CD14-positive monocyte (primary cell): Measurements from ENCODE around the gene PREX1. TPM values are rescaled to one million over a fixed set of nuclear protein-coding genes. Genes with fewer than 3 reads are reported as not detected.

Source experiments
- DNase-seq, 3 donors: peaks; one replicate each; pipeline ENCODE4 v3.0.0-alpha.2; 2011 to 2022
- H2AFZ ChIP-seq: 2 replicates; pipeline ENCODE4 v1.6.0; 2012; ENCODE audit warnings: mild to moderate bottlenecking, low read depth, low read length, inconsistent platforms; ENCODE audit not compliant: insufficient read depth, poor library complexity, severe bottlenecking
- H3K27ac ChIP-seq, 2 donors: 1 replicate in 1 of 2; 2 replicates in 1 of 2; pipeline ENCODE4 v1.5.1; 2012 to 2013; ENCODE audit warnings: low read length in 2 of 2, control low read depth in 1 of 2, inconsistent platforms in 1 of 2, low read depth in 1 of 2, mild to moderate bottlenecking in 1 of 2
- H3K27me3 ChIP-seq, 2 donors: one replicate each; pipeline versions ENCODE4 v1.6.0 to v1.6.1; 2011 to 2013; ENCODE audit warnings: low read length in 2 of 2; ENCODE audit not compliant: control insufficient read depth in 2 of 2, insufficient read depth in 2 of 2
- H3K36me3 ChIP-seq, 2 donors: replicated peaks in 1 of 2; 1 replicate in 1 of 2; 2 replicates in 1 of 2; pipeline versions ENCODE4 v1.5.1 to v1.6.1; 2012 to 2013; ENCODE audit warnings: low read length in 2 of 2, control low read depth in 1 of 2, inconsistent platforms in 1 of 2, mild to moderate bottlenecking in 1 of 2; ENCODE audit not compliant: insufficient read depth in 2 of 2, control insufficient read depth in 1 of 2
- H3K4me1 ChIP-seq, 2 donors: 1 replicate in 1 of 2; 2 replicates in 1 of 2; pipeline versions ENCODE4 v1.5.1 to v1.6.1; 2012 to 2013; ENCODE audit warnings: low read length in 2 of 2, control low read depth in 1 of 2, inconsistent platforms in 1 of 2, mild to moderate bottlenecking in 1 of 2, moderate library complexity in 1 of 2; ENCODE audit not compliant: insufficient read depth in 2 of 2, control insufficient read depth in 1 of 2
- H3K4me2 ChIP-seq: replicated peaks from 2 replicates; pipeline ENCODE3; 2012; ENCODE audit warnings: low read length, moderate library complexity, mild to moderate bottlenecking; ENCODE audit not compliant: poor library complexity, severe bottlenecking; ENCODE audit errors: extremely low read depth
- H3K4me3 ChIP-seq, 3 experiments: fragments of 200-600 bp in 1 of 3; sonication (generic) in 1 of 3; replicated peaks in 1 of 3; 1 replicate in 2 of 3; 2 replicates in 1 of 3; pipeline ENCODE4 v1.5.1; 2011 to 2013; ENCODE audit warnings: low read length in 3 of 3, mild to moderate bottlenecking in 3 of 3, control low read depth in 2 of 3, low read depth in 2 of 3, inconsistent platforms in 1 of 3, moderate library complexity in 1 of 3
- H3K79me2 ChIP-seq: 2 replicates; pipeline ENCODE4 v1.6.0; 2012; ENCODE audit warnings: mild to moderate bottlenecking, control low read depth, inconsistent platforms, low read length, moderate library complexity; ENCODE audit not compliant: insufficient read depth
- H3K9ac ChIP-seq: 2 replicates; pipeline ENCODE4 v1.6.0; 2017; ENCODE audit warnings: low read length, mild to moderate bottlenecking; ENCODE audit not compliant: insufficient read depth, poor library complexity, severe bottlenecking
- H3K9me3 ChIP-seq, 2 donors: replicated peaks in 1 of 2; 1 replicate in 1 of 2; 2 replicates in 1 of 2; pipeline versions ENCODE4 v1.5.1 to v1.6.1; 2012 to 2013; ENCODE audit warnings: low read length in 2 of 2, control low read depth in 1 of 2; ENCODE audit not compliant: control insufficient read depth in 1 of 2, insufficient read depth in 1 of 2
- H4K20me1 ChIP-seq: 2 replicates; pipeline ENCODE4 v1.6.0; 2012; ENCODE audit warnings: mild to moderate bottlenecking, low read length, control low read depth, moderate library complexity; ENCODE audit not compliant: insufficient read depth
- H3K27ac Mint-ChIP-seq, 7 donors: one replicate each; pipeline ENCODE4 v1.8.0; 2020; ENCODE audit warnings: mild to moderate bottlenecking in 7 of 7, mixed read lengths in 7 of 7, moderate library complexity in 6 of 7, inconsistent platforms in 2 of 7
- H3K27me3 Mint-ChIP-seq, 3 donors: one replicate each; pipeline ENCODE4 v1.8.0; 2021 to 2022; ENCODE audit warnings: low read depth in 3 of 3, mild to moderate bottlenecking in 3 of 3, mixed read lengths in 3 of 3, moderate library complexity in 3 of 3, inconsistent platforms in 1 of 3
- H3K36me3 Mint-ChIP-seq, 2 donors: one replicate each; pipeline ENCODE4 v1.8.0; 2020; ENCODE audit warnings: mixed read lengths in 2 of 2, inconsistent platforms in 1 of 2, mild to moderate bottlenecking in 1 of 2
- H3K4me1 Mint-ChIP-seq: one replicate; pipeline ENCODE4 v1.8.0; 2020; ENCODE audit warnings: mild to moderate bottlenecking, mixed read lengths
- H3K4me3 Mint-ChIP-seq, 2 donors: one replicate each; pipeline ENCODE4 v1.8.0; 2020; ENCODE audit warnings: mild to moderate bottlenecking in 2 of 2, mixed read lengths in 2 of 2, moderate library complexity in 1 of 2
- H3K9me3 Mint-ChIP-seq, 7 donors: one replicate each; pipeline ENCODE4 v1.8.0; 2020 to 2022; ENCODE audit warnings: mixed read lengths in 7 of 7, mild to moderate bottlenecking in 6 of 7, moderate library complexity in 6 of 7, inconsistent platforms in 2 of 7
- CTCF ChIP-seq: fragments of 200-600 bp; IDR thresholded peaks from one replicate; pipeline ENCODE4 v1.8.0; 2022; ENCODE audit warnings: antibody characterized with exemption, mild to moderate bottlenecking
- WGBS: methylation state at CpG from one replicate; pipeline ENCODE4 v1.1.5; 2013; ENCODE audit warnings: missing lambda C conversion rate; ENCODE audit not compliant: insufficient coverage; 5-methylcytosine and 5-hydroxymethylcytosine counted together
- intact Hi-C, 2 donors: fragments of 100-400 bp; cut with micrococcal nuclease; formaldehyde crosslinking; loops; one replicate each; pipeline versions ENCODE4 v1.15.0 to v1.15.1; 2023
- polyA plus RNA-seq, 3 donors: library from polyadenylated mRNA; depleted of rRNA in 1 of 3; unstranded in 2 of 3; stranded (reverse) in 1 of 3; fragments of 300-500 nt in 2 of 3; fragments of >200 nt in 1 of 3; fragmentation: Illumina TruSeq in 2 of 3; gene quantifications; 1 replicate in 2 of 3; 2 replicates in 1 of 3; pipeline ENCODE4 v1.2.3, GENCODE V29; 2012 to 2021

PREX1 gene
- polyA plus RNA-seq, 3 donors = 24.3 to 114 (median 27.5) TPM

- Mint-ChIP-seq H3K36me3 (peaks cover 55 to 84% of the 10 kb centered on the region in 2 donors), H3K27ac (peak overlapping the region in 3 of 7 donors; percentile 31 to 69 (median 59)), H3K4me3 (no peak overlapping the region), H3K27me3 (no peaks in the 10 kb centered on the region), H3K4me1 (peaks cover 5% of the 10 kb centered on the region), H3K9me3 (no peaks in the 10 kb centered on the region)
- Histone ChIP-seq H4K20me1 (peaks cover 100% of the 10 kb centered on the region), H2AFZ (no peak overlapping the region), H3K4me2 (no peak overlapping the region), H3K4me1 (no peaks in the 10 kb centered on the region), H3K27ac (no peak overlapping the region), H3K9me3 (no peaks in the 10 kb centered on the region), H3K79me2 (peaks cover 51% of the 10 kb centered on the region), H3K4me3 (no peak overlapping the region), H3K36me3 (peaks cover 93 to 97% of the 10 kb centered on the region in 2 donors), H3K9ac (no peak overlapping the region), H3K27me3 (no peaks in the 10 kb centered on the region)
- WGBS = 93% methylated on average over 6 of the region's 7 CpGs
- no peak for TF ChIP-seq CTCF
- intact Hi-C loops = no loop called here
- no peak for DNase-seq
Measured at GRCh38 chr20:48694381-48694865, 133.4 kb downstream of the PREX1 start.

DNA sequence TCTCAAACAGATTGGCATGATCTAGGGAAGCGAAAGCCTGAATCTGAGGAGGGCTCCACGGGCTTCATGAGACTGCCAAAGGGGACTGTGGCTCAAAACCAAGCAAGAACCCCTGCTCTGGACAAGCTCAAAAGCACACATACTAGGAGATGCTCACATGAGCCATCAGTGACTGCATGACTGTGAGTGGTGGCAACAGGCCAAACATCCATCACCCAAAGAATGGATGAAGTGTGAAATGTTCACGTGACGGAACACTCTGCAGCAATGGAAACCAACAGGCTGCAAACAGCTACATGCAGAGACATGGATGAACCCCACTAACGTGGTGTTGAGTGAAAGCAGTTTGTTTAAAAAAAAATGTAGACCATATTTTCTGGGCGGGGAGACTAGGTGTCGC lies 136.3 kb downstream of the PREX1 start:
- H3K4me2 ChIP-seq = no peak overlapping the region
- Mint-ChIP-seq H3K27ac (peak overlapping the region in 1 of 7 donors; percentile 32), H3K27me3 (no peaks in the 10 kb centered on the region), H3K4me3 (no peak overlapping the region), H3K36me3 (peaks cover 28 to 87% of the 10 kb centered on the region in 2 donors), H3K4me1 (peaks cover 4% of the 10 kb centered on the region), H3K9me3 (no peaks in the 10 kb centered on the region)
- no peak for TF ChIP-seq CTCF
- H2AFZ ChIP-seq = no peak overlapping the region
- no peak overlapping the region for H3K27ac ChIP-seq
- H3K79me2 ChIP-seq = peaks cover 48% of the 10 kb centered on the region
- H3K36me3 ChIP-seq = peaks cover 94 to 97% of the 10 kb centered on the region in 2 donors
- intact Hi-C loops = no loop called here
- H3K9me3 ChIP-seq = no peaks in the 10 kb centered on the region
- H3K9ac ChIP-seq = no peak overlapping the region
- DNase-seq = no peak
- no peak overlapping the region for H3K4me3 ChIP-seq
- peaks cover 100% of the 10 kb centered on the region for H4K20me1 ChIP-seq
- 95% methylated on average over 5 of the region's 7 CpGs for WGBS
- H3K4me1 ChIP-seq = no peaks in the 10 kb centered on the region
- H3K27me3 ChIP-seq = no peaks in the 10 kb centered on the region
